Neural cell (in vitro differentiated cells): ENCODE measurements around the gene LARGE1.

Experiments used
- CTCF ChIP-seq: fragments of 450-650 bp; IDR thresholded peaks from 2 replicates; pipeline ENCODE4 v1.5.1; 2014; ENCODE audit warnings: antibody characterized with exemption, mild to moderate bottlenecking, moderate library complexity; ENCODE audit not compliant: poor library complexity, severe bottlenecking
- EP300 ChIP-seq: fragments of 450-650 bp; conservative IDR thresholded peaks from 2 replicates; pipeline ENCODE4 v1.6.1; 2014; ENCODE audit warnings: antibody characterized with exemption, mild to moderate bottlenecking, moderate library complexity; ENCODE audit not compliant: poor library complexity, severe bottlenecking
- EZH2 ChIP-seq: fragments of 200-600, 300-800 bp; shearing (Covaris generic), sonication (generic); IDR thresholded peaks from 2 replicates; pipeline ENCODE4 v1.6.1; 2014; ENCODE audit warnings: antibody characterized with exemption, low read length, borderline replicate concordance, mild to moderate bottlenecking; ENCODE audit not compliant: insufficient read depth, poor library complexity, severe bottlenecking
- MXI1 ChIP-seq: fragments of 450-650 bp; conservative IDR thresholded peaks from 2 replicates; pipeline ENCODE4 v1.6.1; 2014; ENCODE audit warnings: antibody characterized with exemption, mild to moderate bottlenecking; ENCODE audit not compliant: poor library complexity, severe bottlenecking
- POLR2AphosphoS5 ChIP-seq: IDR thresholded peaks from 2 replicates; pipeline ENCODE4 v1.6.1; 2012
- RAD21 ChIP-seq: fragments of 450-650 bp; conservative IDR thresholded peaks from 2 replicates; pipeline ENCODE4 v1.6.1; 2014; ENCODE audit warnings: antibody characterized with exemption, mild to moderate bottlenecking, moderate library complexity
- REST ChIP-seq: IDR thresholded peaks from 2 replicates; pipeline ENCODE4 v1.6.1; 2012; ENCODE audit warnings: borderline replicate concordance
- SMC3 ChIP-seq: fragments of 450-650 bp; conservative IDR thresholded peaks from 2 replicates; pipeline ENCODE4 v1.6.1; 2014; ENCODE audit warnings: antibody characterized with exemption, mild to moderate bottlenecking, moderate library complexity; ENCODE audit not compliant: poor library complexity
- TAF1 ChIP-seq: IDR thresholded peaks from 2 replicates; pipeline ENCODE4 v1.6.1; 2012; ENCODE audit warnings: low read depth

GRCh38 chr22:33874206-33874605 lies 46.1 kb downstream of the LARGE1 start:
- TF ChIP-seq CTCF (no peak), TAF1 (no peak), RAD21 (no peak), POLR2AphosphoS5 (no peak), EZH2 (no peak), EP300 (no peak), REST (no peak), MXI1 (no peak), SMC3 (no peak)
